GM12878 (cell line): ENCODE data around the gene CKS2. TPM values are rescaled to one million over a fixed set of nuclear protein-coding genes. Genes with fewer than 3 reads are reported as not detected.
"Not testable (repeated sequence)": the region's sequence is repeated elsewhere in the genome, so short reads cannot be mapped to it uniquely, and the experiment has no call there.

Experiments
- ATAC-seq: fragments of 200-7000 bp; cut with Tn5 transposase; 3 replicates; pipeline ENCODE4 v1.9.1; 2020; ENCODE audit warnings: mild to moderate bottlenecking, moderate library complexity
- BruUV-seq: library from RNA; stranded (reverse); fragments of 400-500 nt; replicated peaks from 2 replicates; lab custom pipeline; 2021; lab: Mats Ljungman, UMichigan
- CTCF ChIA-PET: fragments of 300-600 bp; sonication (Branson Sonifier 250); formaldehyde crosslinking; extraction: SDS; loops from one replicate; lab custom pipeline; 2021; ENCODE audit warnings: inconsistent platforms; lab: Yijun Ruan, JAX
- POLR2A ChIA-PET: fragments of 350-600 bp; formaldehyde crosslinking; extraction: SDS; loops from one replicate; lab custom pipeline; 2021; ENCODE audit warnings: inconsistent platforms; lab: Charles Lee
- RAD21 ChIA-PET: fragments of 300-600 bp; sonication (Branson Sonifier 250); formaldehyde crosslinking; loops from one replicate; lab custom pipeline; 2023; ENCODE audit warnings: antibody characterized with exemption; ENCODE audit not compliant: unreplicated experiment; lab: Charles Lee
- SMC1A ChIA-PET: fragments of 300-600 bp; sonication (Branson Sonifier 250); formaldehyde crosslinking; loops from one replicate; lab custom pipeline; 2023; ENCODE audit not compliant: unreplicated experiment, uncharacterized antibody; lab: Charles Lee
- DNase-seq: peaks from one replicate; pipeline ENCODE4 v3.0.0-alpha.2; 2011; ENCODE audit warnings: low read depth, low spot score
- FAIRE-seq: peaks from 3 replicates; lab custom pipeline; 2011; peaks lifted over from hg19 to GRCh38; lab: Jason Lieb, UNC
- H2AFZ ChIP-seq: 2 replicates; pipeline ENCODE4 v1.6.0; 2011; ENCODE audit warnings: low read depth, low read length, control low read depth; ENCODE audit not compliant: control insufficient read depth
- H3K27ac ChIP-seq: 2 replicates; pipeline ENCODE4 v1.5.1; 2011; ENCODE audit warnings: control low read depth; ENCODE audit not compliant: control insufficient read depth, insufficient read depth
- H3K27me3 ChIP-seq, 2 experiments: replicated peaks in 1 of 2; 2 replicates each; pipeline versions ENCODE4 v1.6.0 to v1.6.1; 2011; ENCODE audit warnings: low read length in 1 of 2; ENCODE audit not compliant: control insufficient read depth in 2 of 2, insufficient read depth in 2 of 2
- H3K36me3 ChIP-seq, 2 experiments: 2 replicates each; pipeline ENCODE4 v1.5.1; 2011; ENCODE audit warnings: low read length in 1 of 2; ENCODE audit not compliant: control insufficient read depth in 2 of 2, insufficient read depth in 2 of 2
- H3K4me1 ChIP-seq: 2 replicates; pipeline ENCODE4 v1.6.1; 2011; ENCODE audit warnings: mild to moderate bottlenecking, low read length, moderate library complexity, mixed read lengths; ENCODE audit not compliant: control insufficient read depth, insufficient read depth
- H3K4me2 ChIP-seq: 2 replicates; pipeline ENCODE4 v1.6.0; 2011; ENCODE audit warnings: control low read depth; ENCODE audit not compliant: control insufficient read depth, insufficient read depth
- H3K4me3 ChIP-seq: fragments of 200-600 bp; sonication (generic); 2 replicates; pipeline ENCODE4 v1.5.1; 2016
- H3K79me2 ChIP-seq: 2 replicates; pipeline ENCODE4 v1.6.0; 2011; ENCODE audit warnings: low read length; ENCODE audit not compliant: control insufficient read depth, insufficient read depth
- H3K9ac ChIP-seq: 2 replicates; pipeline ENCODE4 v1.8.0; 2011; ENCODE audit warnings: low read length, control low read depth, mixed read lengths; ENCODE audit not compliant: control insufficient read depth, insufficient read depth
- H3K9me3 ChIP-seq: replicated peaks from 3 replicates; pipeline ENCODE4 v1.5.1; 2011; ENCODE audit warnings: mild to moderate bottlenecking, low read length; ENCODE audit not compliant: control insufficient read depth, insufficient read depth
- H4K20me1 ChIP-seq: 2 replicates; pipeline ENCODE4 v1.6.0; 2011; ENCODE audit not compliant: control insufficient read depth, insufficient read depth
- ATF7 ChIP-seq: fragments of 450-650 bp; IDR thresholded peaks from 2 replicates; pipeline ENCODE4 v1.6.1; 2016; ENCODE audit warnings: low read depth, mild to moderate bottlenecking
- FOS ChIP-seq: IDR thresholded peaks from 3 replicates; pipeline ENCODE4 v1.6.1; 2011; ENCODE audit warnings: borderline replicate concordance; ENCODE audit not compliant: insufficient read length; ENCODE audit errors: extremely low read depth
- POLR2A ChIP-seq: IDR thresholded peaks from 2 replicates; pipeline ENCODE4 v1.6.1; 2011; ENCODE audit warnings: low read depth, mild to moderate bottlenecking, low read length
- RAD51 ChIP-seq: fragments of 450-650 bp; IDR thresholded peaks from 2 replicates; pipeline ENCODE4 v1.6.1; 2016; ENCODE audit warnings: moderate library complexity, mild to moderate bottlenecking, inconsistent platforms
- RB1 ChIP-seq: fragments of 450-650 bp; formaldehyde crosslinking; IDR thresholded peaks from 2 replicates; pipeline ENCODE4 v1.6.1; 2017; ENCODE audit warnings: mild to moderate bottlenecking, borderline replicate concordance
- SIX5 ChIP-seq: IDR thresholded peaks from 2 replicates; pipeline ENCODE4 v1.6.1; 2011; ENCODE audit warnings: mild to moderate bottlenecking, low read depth, low read length, moderate library complexity; ENCODE audit not compliant: severe bottlenecking
- SPI1 ChIP-seq: IDR thresholded peaks from 2 replicates; pipeline ENCODE4 v1.6.1; 2011; ENCODE audit warnings: low read depth, mild to moderate bottlenecking, low read length, moderate library complexity, borderline replicate concordance; ENCODE audit not compliant: insufficient read depth
- WGBS: methylation state at CpG from one replicate; pipeline ENCODE4 v1.1.6; 2016; ENCODE audit warnings: low lambda C conversion rate; ENCODE audit not compliant: insufficient replicate concordance, insufficient coverage; ENCODE audit errors: missing lambda C conversion rate; 5-methylcytosine and 5-hydroxymethylcytosine counted together
- in situ Hi-C: fragments of 300-500 bp; cut with MboI; formaldehyde crosslinking; loops from 9 replicates; pipeline ENCODE4 v1.14.3; 2018; ENCODE audit warnings: mixed read lengths
- intact Hi-C: fragments of 100-400 bp; cut with micrococcal nuclease; formaldehyde crosslinking; loops from one replicate; pipeline ENCODE4 v1.14.2; 2022; ENCODE audit not compliant: unreplicated experiment
- polyA plus RNA-seq, 11 experiments: library from polyadenylated mRNA; depleted of rRNA in 4 of 11; unstranded in 6 of 11; stranded (reverse) in 5 of 11; fragments of >200 nt; fragmentation: Nextera tagmentation in 4 of 11; fragmentation: Illumina TruSeq in 1 of 11; extraction: Ambion mirVana in 4 of 11; extraction: Trizol in 1 of 11; gene quantifications; 1 replicate in 1 of 11; 2 replicates in 10 of 11; pipeline versions ENCODE4 v1.2.1 to v1.2.3, GENCODE V29; 2011 to 2016; ENCODE audit warnings: inconsistent platforms in 2 of 11, missing spikeins in 2 of 11, low read depth in 1 of 11
- total RNA-seq, 4 experiments: library from RNA; depleted of rRNA in 3 of 4; stranded (reverse); fragments of >200 nt in 3 of 4; fragmentation: Illumina TruSeq in 1 of 4; extraction: Trizol in 1 of 4; gene quantifications; 2 replicates each; pipeline versions ENCODE4 v1.2.1 to v1.2.3, GENCODE V29; 2013 to 2021

Gene CKS2
- total and polyA plus RNA-seq, 10 of the 15 experiments (the other 5 are each of a cell fraction or from before 2014, with no cell fraction given) = 172 to 1,251 (median 503) TPM

DNA sequence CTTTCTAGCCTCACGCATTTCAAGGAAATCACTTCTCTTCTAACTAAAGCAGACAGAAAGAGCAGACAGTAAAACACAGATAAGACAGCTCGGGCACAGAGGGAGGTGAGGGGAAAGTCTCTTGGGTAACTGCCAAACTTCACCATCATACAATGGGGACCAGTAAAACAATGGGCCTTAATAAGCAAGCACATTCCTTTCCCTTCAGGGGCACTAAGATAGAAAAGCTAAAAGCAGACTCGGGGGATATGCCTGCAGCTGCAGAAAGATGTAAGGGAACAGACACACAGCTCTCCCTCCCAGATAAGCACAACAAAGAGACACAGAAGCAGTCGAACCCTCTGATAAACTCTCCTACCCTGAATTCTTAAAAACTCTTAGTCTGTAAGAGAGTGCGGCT lies 15.6 kb upstream of the CKS2 start (continued):
- no peak for TF ChIP-seq SPI1
- TF ChIP-seq POLR2A = no peak
- TF ChIP-seq RAD51 = no peak
- TF ChIP-seq SIX5 = no peak
- no peak for TF ChIP-seq ATF7
- TF ChIP-seq FOS = no peak
- no peak for TF ChIP-seq RB1

DNA sequence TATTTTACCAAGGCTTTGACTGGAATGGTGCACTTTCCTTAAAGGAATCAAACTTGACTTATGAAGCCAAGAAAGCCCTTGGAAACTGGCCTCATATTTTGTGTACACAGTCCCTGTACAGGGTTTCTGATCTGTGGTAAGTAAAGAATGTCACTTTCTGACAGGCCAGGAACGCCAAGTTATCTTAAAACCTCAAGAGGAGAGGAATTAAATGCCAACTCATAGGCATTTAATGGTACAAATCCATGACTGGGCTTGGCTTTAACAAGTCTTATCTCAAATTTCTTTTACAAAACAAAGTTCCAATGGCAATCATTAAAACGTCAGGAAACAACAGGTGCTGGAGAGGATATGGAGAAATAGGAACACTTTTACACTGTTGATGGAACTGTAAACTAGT lies 9.0 kb upstream of the CKS2 start:
- SMC1A ChIA-PET, FAIRE-seq, H3K79me2 ChIP-seq, H3K27me3 ChIP-seq, CTCF ChIA-PET, POLR2A ChIA-PET, H3K4me2 ChIP-seq, H3K36me3 ChIP-seq, BruUV-seq, DNase-seq, H4K20me1 ChIP-seq, ATAC-seq, H3K9ac ChIP-seq, H3K9me3 ChIP-seq, H3K4me3 ChIP-seq, RAD21 ChIA-PET, H2AFZ ChIP-seq, H3K27ac ChIP-seq, H3K4me1 ChIP-seq, intact Hi-C loops: not testable (repeated sequence)
- in situ Hi-C loops = loop anchor here (25.0 kb wide), 1 partner anchor 1740 kb away; no protein-coding TSS in a partner anchor
- WGBS = 95% methylated on average over 2 of the region's 2 CpGs
